NB4 (cell line): ENCODE data around the gene KERA.

Experiments
- MAX ChIP-seq: IDR thresholded peaks from 2 replicates; pipeline ENCODE4 v1.6.1; 2011; ENCODE audit warnings: low read depth, low read length
- MYC ChIP-seq: IDR thresholded peaks from 2 replicates; pipeline ENCODE4 v1.6.1; 2011; ENCODE audit warnings: low read depth, low read length
- POLR2A ChIP-seq: IDR thresholded peaks from 2 replicates; pipeline ENCODE4 v1.6.1; 2011; ENCODE audit warnings: mild to moderate bottlenecking; ENCODE audit not compliant: insufficient read length; ENCODE audit errors: extremely low read depth
- TF ChIP-seq, protein P1 (sequence below): IDR thresholded peaks from one replicate; pipeline ENCODE4 v1.5.1; 2012; ENCODE audit warnings: low read depth, low read length

- TF ChIP-seq, protein P1, sequence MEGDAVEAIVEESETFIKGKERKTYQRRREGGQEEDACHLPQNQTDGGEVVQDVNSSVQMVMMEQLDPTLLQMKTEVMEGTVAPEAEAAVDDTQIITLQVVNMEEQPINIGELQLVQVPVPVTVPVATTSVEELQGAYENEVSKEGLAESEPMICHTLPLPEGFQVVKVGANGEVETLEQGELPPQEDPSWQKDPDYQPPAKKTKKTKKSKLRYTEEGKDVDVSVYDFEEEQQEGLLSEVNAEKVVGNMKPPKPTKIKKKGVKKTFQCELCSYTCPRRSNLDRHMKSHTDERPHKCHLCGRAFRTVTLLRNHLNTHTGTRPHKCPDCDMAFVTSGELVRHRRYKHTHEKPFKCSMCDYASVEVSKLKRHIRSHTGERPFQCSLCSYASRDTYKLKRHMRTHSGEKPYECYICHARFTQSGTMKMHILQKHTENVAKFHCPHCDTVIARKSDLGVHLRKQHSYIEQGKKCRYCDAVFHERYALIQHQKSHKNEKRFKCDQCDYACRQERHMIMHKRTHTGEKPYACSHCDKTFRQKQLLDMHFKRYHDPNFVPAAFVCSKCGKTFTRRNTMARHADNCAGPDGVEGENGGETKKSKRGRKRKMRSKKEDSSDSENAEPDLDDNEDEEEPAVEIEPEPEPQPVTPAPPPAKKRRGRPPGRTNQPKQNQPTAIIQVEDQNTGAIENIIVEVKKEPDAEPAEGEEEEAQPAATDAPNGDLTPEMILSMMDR, result no peak
- no peak for TF ChIP-seq MAX
- no peak for TF ChIP-seq POLR2A
- no peak for TF ChIP-seq MYC
Observed at GRCh38 chr12:91103101-91103500, 45.3 kb upstream of the KERA start.
